Body of pancreas (tissue), 4 donors: ENCODE data around the gene RELCH. TPM values are rescaled to one million over a fixed set of nuclear protein-coding genes. Genes with fewer than 3 reads are reported as not detected.

Source experiments
- ATAC-seq: fragments of 150-250 bp; one replicate; pipeline ENCODE4 v1.9.1; 2016
- DNase-seq, 4 donors: peaks; one replicate each; pipeline ENCODE4 v3.0.0-alpha.2; 2019
- H3K27ac ChIP-seq, 4 donors: fragments of 200-600 bp; sonication (generic); 1 replicate in 3 of 4; 2 replicates in 1 of 4; pipeline versions ENCODE4 v1.5.1 to v1.6.1; 2016 to 2019; ENCODE audit warnings: mild to moderate bottlenecking in 1 of 4, mixed read lengths in 1 of 4, moderate library complexity in 1 of 4
- H3K27me3 ChIP-seq, 2 donors: fragments of 200-600 bp; sonication (generic); one replicate each; pipeline ENCODE4 v1.6.0; 2016; ENCODE audit warnings: mild to moderate bottlenecking in 1 of 2
- H3K36me3 ChIP-seq, 2 donors: fragments of 200-600 bp; sonication (generic); replicated peaks in 1 of 2; 2 replicates each; pipeline ENCODE4 v1.5.1; 2016; ENCODE audit warnings: low read depth in 2 of 2; ENCODE audit not compliant: insufficient read depth in 1 of 2
- H3K4me1 ChIP-seq: fragments of 200-600 bp; sonication (generic); one replicate; pipeline ENCODE4 v1.6.0; 2016
- H3K4me3 ChIP-seq, 2 donors: fragments of 200-600 bp; sonication (generic); 1 replicate in 1 of 2; 2 replicates in 1 of 2; pipeline ENCODE4 v1.5.1; 2016 to 2019
- H3K9me3 ChIP-seq, 3 donors: fragments of 200-600 bp; sonication (generic); 1 replicate in 2 of 3; 2 replicates in 1 of 3; pipeline ENCODE4 v1.5.1; 2016
- POLR2A ChIP-seq, 3 donors: fragments of 450-650 bp; IDR thresholded peaks; one replicate each; pipeline ENCODE4 v1.6.1; 2016; ENCODE audit warnings: antibody characterized with exemption in 3 of 3, mild to moderate bottlenecking in 2 of 3
- WGBS, 2 donors: methylation state at CpG; one replicate each; pipeline ENCODE4 v1.1.5; 2017; 5-methylcytosine and 5-hydroxymethylcytosine counted together
- intact Hi-C: fragments of 100-400 bp; cut with DNase I; formaldehyde crosslinking; loops from one replicate; pipeline ENCODE4 v1.15.1; 2023
- total RNA-seq, 2 donors: library from RNA; depleted of rRNA; stranded (reverse); fragments of >200 nt; gene quantifications; one replicate each; pipeline ENCODE4 v1.1.0, GENCODE V29; 2016
- TF ChIP-seq, protein P1 (sequence below), 7 experiments: fragments of 450-650 bp in 4 of 7; fragments of 200-600 bp in 3 of 7; sonication (generic) in 3 of 7; IDR thresholded peaks; one replicate each; pipeline ENCODE4 v1.5.1; 2016 to 2019; ENCODE audit warnings: antibody characterized with exemption in 7 of 7

RELCH gene
- total RNA-seq, 2 donors from 2014 or later, result 13.5 to 51.4 TPM

DNA sequence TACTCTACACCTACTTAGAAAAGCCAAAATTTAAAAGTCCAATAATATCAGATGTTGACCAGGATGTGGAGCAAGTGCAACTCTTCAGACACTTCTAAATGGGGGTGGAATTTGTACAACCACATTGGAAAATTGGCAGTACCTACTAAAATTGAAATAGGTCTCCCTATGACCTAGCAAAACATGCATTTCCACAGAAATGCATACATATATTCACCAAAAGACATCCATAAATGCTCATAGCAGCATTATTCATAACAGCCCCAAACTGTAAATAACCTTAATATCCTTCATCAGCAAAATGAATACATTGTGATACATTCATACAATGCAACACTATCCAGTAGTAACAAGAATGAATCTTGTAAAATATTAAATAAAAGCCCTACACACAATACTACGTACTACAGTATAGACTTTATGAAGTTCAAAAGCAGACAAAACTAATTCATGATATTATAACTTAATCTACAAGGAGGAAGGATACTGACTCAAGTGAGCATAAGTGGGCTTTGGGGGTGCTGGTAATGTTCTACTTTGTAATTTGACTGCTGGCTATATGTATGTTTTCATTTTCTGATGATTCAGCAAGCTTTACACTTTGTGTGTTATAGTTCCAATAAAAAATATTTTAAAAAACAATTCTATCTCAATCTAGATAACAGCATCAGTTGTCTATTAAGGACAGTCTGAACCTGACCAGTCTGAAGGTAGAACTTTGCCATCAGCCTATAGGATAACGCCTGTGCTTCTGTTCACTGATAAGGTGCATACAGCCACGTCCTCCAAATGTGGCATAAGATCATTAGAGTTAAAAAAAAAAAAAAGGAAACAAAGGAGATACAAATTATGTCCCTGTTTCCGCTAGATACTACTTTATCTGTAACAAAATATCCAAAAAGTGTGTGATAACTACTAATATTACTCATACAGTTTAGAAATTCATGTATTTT lies 131.4 kb downstream of the RELCH start:
- TF ChIP-seq, protein P1, sequence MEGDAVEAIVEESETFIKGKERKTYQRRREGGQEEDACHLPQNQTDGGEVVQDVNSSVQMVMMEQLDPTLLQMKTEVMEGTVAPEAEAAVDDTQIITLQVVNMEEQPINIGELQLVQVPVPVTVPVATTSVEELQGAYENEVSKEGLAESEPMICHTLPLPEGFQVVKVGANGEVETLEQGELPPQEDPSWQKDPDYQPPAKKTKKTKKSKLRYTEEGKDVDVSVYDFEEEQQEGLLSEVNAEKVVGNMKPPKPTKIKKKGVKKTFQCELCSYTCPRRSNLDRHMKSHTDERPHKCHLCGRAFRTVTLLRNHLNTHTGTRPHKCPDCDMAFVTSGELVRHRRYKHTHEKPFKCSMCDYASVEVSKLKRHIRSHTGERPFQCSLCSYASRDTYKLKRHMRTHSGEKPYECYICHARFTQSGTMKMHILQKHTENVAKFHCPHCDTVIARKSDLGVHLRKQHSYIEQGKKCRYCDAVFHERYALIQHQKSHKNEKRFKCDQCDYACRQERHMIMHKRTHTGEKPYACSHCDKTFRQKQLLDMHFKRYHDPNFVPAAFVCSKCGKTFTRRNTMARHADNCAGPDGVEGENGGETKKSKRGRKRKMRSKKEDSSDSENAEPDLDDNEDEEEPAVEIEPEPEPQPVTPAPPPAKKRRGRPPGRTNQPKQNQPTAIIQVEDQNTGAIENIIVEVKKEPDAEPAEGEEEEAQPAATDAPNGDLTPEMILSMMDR (IDR thresholded peaks at IDR 0.05), result no peak
- TF ChIP-seq POLR2A (IDR thresholded peaks at IDR 0.05), result no peak
- H3K27ac ChIP-seq, result no peak overlapping the region
- ATAC-seq, result no peak
- intact Hi-C loops, result no loop called here
- 50 to 54% methylated on average over 4 of the region's 4 CpGs for WGBS, 2 donors
- H3K9me3 ChIP-seq, result no peaks in the 10 kb centered on the region
- no peaks in the 10 kb centered on the region for H3K36me3 ChIP-seq
- H3K4me3 ChIP-seq, result no peak overlapping the region
- DNase-seq, result no peak
- H3K27me3 ChIP-seq, result no peaks in the 10 kb centered on the region
- no peaks in the 10 kb centered on the region for H3K4me1 ChIP-seq

DNA sequence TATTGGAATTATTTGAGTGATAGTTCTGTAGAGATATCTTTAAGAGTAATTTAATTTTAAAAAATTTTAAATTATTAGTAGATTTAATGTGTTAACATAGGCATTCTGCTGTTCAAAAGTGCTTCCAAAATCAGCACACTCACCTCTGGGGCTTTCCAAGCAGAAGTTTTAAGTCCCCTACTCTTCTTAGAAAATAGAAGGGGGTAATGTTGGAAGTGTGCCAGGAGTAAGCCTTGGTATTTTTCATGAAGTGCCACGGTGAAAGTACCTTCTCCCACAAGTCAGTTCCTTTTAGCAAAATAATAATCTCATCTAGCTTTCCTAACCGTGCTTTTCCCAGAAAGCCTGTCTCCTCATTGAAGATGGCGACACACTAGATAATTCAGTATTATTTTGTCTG lies 134.1 kb downstream of the RELCH start:
- no peaks in the 10 kb centered on the region for H3K27me3 ChIP-seq
- no peaks in the 10 kb centered on the region for H3K9me3 ChIP-seq
- intact Hi-C loops, result no loop called here
- no peak overlapping the region for H3K27ac ChIP-seq
- peaks cover 16% of the 10 kb centered on the region for H3K4me1 ChIP-seq
- no peak for TF ChIP-seq POLR2A (IDR thresholded peaks at IDR 0.05)
- TF ChIP-seq, protein P1 (IDR thresholded peaks at IDR 0.05), result no peak
- no peaks in the 10 kb centered on the region for H3K36me3 ChIP-seq
- ATAC-seq (no peak), DNase-seq (no peak)
- H3K4me3 ChIP-seq, result no peak overlapping the region
- 47 to 54% methylated on average over 3 of the region's 3 CpGs for WGBS, 2 donors

DNA sequence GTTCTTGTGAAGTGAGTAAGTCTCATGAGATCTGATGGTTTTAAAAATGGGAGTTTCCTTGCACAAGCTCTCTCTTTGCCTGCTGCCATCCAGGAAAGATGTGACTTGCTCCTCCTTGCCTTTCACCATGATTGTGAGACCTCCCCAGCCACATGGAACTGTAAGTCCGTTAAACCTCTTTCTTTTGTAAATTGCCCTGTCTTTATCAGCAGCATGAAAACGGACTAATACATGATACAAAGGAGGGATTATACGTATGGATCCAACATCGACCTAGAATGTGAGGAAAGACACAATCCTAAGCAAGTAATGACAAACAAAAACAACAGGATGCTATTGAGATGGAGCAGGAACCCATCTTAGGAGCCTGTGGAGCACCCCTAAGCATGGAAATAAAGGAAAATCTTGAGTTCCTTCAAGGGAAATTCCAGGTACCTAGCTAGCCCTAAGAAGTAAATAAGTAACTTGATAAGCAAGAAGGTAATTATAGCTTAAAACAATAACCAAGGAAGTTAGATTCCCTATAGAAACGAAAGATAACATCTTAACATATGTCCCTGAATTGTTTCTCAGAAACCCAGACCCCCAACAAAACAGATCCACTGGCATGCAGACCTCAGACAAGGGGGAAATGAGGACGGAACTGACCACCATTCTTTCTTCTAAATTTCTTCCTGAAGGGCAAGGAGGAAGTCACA lies 136.6 kb downstream of the RELCH start:
- intact Hi-C loops, result no loop called here
- Histone ChIP-seq H3K9me3 (no peaks in the 10 kb centered on the region), H3K4me1 (peaks cover 33% of the 10 kb centered on the region), H3K4me3 (no peak overlapping the region), H3K27ac (no peak overlapping the region), H3K27me3 (no peaks in the 10 kb centered on the region), H3K36me3 (no peaks in the 10 kb centered on the region)
- WGBS, 2 donors, result 24 to 29% methylated on average over 6 of the region's 6 CpGs
- DNase-seq, result no peak
- ATAC-seq, result no peak
- TF ChIP-seq POLR2A (IDR thresholded peaks at IDR 0.05), result no peak
- TF ChIP-seq, protein P1 (IDR thresholded peaks at IDR 0.05), result no peak

DNA sequence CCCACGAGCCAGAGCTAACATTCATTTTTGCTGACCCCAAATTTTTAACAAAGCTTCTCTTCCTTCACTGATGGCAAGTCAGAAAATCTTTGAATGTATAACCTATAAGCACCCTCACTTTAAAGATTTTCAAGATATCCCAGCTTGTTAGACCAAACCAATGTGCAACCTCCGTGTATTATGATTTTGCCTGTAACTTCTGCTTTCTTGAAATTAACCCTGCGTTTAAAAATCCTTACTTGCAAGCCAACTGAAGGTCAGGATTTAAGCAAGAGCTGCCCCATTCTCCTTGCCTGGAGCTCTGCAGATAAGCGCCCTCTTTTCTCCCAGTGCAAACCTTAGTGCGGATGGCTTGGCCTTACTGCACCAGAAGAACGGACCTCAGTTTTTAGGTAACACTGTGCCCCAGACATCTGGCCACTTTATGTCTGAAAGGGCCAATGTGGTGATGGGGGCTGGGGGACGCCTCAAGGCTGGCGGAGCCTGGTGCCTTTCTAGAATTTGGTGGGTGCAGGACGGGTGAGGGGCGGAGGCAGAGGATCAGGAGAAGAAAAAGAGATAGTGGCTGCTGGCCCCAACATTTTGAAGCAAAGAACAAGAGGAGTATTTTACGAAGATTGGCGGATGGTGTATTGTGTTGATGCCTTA lies 137.2 kb downstream of the RELCH start:
- H3K4me1 ChIP-seq, result peaks cover 33% of the 10 kb centered on the region
- H3K27me3 ChIP-seq, result no peaks in the 10 kb centered on the region
- intact Hi-C loops, result no loop called here
- WGBS, 2 donors, result 43 to 48% methylated on average over 12 of the region's 12 CpGs
- ATAC-seq (no peak), DNase-seq (no peak)
- no peak overlapping the region for H3K4me3 ChIP-seq
- H3K9me3 ChIP-seq, result no peaks in the 10 kb centered on the region
- peak overlapping the region in 1 of 4 donors; percentile 34 for H3K27ac ChIP-seq
- no peaks in the 10 kb centered on the region for H3K36me3 ChIP-seq
- TF ChIP-seq, protein P1 (IDR thresholded peaks at IDR 0.05), result no peak
- no peak for TF ChIP-seq POLR2A (IDR thresholded peaks at IDR 0.05)
